HG02642 (cell line): Measurements from ENCODE around the gene PLA2G6.

Source experiments
- ATAC-seq: cut with Tn5 transposase; IDR thresholded peaks from one replicate; pipeline ENCODE4 v1.9.1; 2021; ENCODE audit warnings: mild to moderate bottlenecking; ENCODE audit not compliant: unreplicated experiment, poor library complexity

PLA2G6 gene

DNA sequence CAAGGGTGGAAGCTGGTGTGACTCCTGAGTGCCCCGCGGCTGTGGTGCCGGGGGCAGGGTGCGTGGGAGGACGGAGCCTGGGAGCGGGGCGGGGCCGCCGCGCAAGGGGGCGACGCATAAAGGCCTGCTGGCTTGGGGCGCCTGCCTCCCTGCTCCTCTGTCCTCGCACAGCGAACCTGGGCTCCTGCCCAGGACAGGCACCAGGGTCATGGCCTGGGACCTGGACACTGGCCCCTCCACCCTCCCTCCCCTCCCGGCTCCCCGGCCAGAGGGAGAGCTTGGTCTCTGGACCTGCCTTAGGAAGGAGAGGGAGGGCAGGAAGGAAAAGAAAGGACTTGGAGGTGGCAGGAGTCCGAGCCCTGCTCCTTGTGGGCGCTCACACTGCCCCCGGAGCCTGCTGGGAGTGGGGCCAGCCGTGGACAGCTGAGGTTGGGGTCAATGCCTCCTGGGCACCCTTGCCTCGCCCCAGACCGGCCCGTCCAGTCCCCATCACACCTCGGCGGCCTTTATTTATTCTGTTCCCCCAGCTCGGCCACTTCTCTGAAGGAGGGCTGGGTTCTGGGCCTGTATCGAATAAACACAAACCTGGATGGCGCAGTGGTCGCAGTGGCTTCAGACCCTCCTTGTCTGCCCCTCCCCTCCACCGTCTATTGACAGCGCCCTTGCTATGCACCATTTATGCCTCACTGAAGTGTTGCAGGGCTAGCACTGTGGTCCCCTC lies 106.4 kb downstream of the PLA2G6 start:
- no peak for ATAC-seq

DNA sequence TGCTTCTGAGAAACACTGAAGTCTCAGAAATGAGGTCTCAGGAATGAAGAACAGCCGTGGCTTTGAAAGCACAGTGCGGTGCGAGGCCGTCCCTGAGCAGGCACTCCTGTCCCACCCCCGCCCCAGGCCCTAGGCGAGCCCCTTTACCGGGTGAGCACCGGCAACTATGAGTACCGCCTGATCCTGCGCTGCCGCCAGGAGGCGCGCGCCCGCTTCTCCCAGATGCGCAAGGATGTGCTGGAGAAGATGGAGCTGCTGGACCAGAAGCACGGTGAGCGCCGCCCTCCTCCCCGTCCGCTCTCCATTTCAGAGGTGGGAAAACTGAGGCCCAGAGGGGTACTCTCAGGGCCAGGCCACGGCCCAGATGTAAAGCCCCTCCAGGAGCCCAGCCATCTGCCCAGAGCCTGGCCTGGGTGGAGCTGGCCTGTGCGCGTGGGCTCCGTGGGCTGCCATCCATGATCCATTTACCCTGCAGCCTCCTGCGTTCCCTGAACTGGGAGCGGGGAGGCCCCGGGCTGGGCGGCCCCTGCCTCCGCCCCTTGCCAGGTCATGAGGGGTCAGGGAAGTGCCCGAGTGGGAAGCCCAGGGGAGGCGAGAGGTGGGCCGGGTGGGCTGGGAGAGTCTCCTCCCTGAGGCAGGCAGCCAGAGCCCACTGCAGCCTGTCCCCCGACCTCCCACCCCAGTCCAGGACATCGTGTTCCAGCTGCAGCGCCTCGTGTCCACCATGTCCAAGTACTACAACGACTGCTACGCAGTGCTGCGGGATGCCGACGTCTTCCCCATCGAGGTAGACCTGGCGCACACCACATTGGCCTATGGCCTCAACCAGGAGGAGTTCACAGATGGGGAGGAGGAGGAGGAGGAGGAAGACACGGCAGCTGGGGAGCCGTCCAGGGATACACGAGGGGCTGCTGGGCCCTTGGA lies 107.2 kb downstream of the PLA2G6 start:
- no peak for ATAC-seq

DNA sequence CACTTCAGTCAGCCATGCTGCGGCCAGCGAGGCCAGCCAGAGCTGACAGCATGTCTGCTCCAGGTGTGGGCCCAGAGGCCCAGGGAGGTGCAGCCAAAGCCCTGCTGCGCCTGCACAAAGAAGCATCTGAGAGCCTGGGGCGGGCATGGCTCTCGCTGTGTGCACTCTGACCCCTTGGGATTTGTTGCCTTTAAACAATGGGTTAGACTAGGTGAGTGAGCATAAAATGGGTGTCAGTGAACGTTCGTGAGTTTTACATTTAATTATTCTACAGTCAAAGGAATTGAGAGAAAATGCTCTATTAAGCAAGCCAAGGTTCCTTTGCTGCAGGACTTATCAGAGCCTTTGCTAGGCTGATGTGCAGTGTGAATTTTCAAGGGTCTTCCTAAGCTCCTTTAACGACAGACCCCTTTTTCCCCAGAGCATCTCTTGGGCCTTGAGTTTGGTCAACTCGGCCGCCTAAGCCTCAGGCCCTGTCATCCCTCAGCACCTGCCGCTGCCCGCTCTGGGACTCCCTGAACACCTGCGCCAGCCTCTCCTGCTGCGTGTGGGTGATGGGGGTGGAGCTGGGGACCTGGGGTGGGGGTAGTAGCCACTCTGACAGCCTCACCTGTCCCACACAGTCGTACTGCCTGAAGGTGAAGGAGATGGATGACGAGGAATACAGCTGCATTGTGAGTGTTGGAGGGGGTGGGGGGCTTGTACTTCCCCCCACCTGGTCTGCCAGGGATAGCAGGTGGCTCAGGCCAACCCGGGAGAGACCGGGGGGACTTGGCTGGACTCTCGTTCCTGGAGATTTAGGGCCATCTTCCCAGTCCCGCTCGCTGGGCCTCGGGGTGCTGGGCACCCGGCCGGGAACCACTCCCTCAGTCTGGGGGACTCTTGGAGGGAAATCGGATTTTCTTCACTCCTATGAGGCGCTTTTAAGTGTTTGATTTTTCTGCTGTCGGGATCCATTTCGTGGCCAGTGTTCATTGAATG lies 108.2 kb downstream of the PLA2G6 start:
- no peak for ATAC-seq

DNA sequence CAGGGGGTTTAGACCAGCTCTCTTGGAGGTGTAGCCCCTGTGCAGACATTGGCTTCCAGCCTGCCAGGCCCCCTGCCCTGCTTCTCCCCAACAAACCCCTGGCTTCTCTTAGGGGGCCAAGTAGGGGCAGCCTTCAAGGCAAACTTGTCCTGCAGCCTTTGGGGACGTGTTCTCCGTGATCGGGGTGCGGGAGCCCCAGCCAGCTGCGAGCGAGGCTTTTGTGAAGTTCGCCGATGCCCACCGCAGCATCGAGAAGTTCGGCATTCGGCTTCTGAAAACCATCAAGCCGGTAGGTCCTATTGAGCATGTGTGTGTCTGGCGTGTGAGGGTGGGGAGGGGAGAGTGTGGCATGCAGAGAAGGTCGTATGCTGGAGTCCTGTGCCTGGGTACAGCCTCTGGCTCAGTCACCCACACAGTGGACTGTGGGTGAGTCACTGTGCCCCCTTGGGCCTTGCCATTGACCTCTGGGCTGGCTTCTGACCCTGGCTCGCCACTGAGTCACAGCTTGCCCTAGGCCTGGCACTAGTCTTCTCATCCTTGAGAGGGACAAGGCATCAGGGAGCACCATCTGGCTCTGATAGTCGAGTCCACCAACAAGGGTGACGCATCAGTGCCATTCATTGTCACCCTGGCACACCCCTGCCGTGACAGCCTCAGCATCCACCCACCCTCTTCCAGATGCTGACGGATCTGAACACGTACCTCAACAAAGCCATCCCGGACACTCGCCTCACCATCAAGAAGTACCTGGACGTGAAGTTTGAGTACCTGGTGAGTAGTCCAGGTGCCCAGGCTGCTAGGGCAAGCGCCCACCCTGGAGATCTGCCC lies 109.1 kb downstream of the PLA2G6 start:
- ATAC-seq: no peak

DNA sequence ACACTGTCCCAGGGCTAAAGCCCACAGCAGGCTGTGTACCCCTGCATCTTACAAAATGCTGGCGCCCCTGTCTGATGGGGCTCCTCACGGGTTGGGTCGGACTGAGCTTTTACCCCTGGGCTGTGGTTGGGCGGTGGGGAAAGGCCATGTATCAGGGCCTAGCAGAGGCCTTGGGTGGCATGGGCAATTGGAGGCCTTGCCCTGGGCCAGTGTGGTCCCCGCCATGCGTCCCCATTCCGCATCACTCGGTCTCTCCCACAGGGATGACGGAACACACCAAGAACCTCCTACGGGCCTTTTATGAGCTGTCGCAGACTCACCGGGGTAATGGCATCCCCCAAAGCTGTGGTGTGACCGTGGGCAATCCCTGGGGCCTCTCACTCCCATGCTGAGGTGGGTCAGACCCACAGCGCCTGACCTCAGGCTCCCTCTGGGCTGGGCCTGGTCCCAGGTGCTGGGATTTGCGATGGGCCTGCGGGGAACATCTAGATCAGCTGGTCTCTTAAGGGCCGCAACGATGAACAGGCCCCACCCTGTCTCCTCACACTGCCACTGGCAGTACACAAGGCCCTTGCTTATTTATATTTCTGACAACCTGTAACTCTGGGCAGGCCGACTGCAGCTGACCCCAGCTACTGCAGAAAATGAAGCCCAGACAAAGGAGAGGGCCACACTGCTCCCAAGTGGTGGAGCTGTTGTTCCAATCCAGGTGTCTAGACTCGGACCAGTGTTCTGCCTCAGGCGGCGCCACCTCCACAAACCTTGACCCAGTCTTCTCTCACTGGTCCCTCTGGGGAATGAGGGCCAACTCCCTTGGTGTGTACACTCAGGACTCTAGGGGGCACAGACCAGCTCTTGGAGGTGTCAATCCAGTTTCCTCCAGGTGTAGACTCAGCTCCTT lies 110.0 kb downstream of the PLA2G6 start:
- no peak for ATAC-seq

DNA sequence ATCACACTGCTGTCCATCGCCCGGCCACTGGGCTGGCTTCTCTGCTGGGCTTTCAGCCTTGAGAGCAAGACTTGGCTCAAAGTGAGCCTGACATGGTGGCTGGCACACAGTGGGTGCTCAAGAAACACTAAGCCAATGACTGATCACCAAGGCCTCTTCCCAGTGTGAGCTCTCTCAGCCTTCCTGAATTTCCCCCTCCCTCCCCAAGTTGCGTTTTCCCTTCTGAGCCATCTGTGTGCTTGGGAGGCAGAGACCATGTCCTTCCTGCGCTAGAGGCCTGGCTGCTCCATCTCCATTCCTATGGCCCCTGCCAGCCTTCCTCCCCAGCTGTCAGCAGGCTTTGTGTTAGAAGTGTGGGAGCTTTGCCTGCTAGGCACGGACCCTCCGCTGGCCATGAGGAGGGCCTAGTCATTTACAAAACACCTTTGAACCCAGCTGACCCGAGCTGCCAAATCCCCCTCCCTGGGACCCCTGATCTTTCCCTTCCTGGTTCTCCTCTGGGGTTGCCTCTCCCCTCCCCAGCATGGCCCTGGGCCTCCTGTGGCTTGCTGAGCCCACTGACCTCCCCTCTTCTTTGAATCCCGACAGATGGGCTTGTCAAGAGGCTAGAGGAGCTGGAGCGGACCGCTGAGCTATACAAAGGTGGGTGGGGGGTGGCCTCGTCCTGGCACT lies 111.2 kb downstream of the PLA2G6 start:
- no peak for ATAC-seq

DNA sequence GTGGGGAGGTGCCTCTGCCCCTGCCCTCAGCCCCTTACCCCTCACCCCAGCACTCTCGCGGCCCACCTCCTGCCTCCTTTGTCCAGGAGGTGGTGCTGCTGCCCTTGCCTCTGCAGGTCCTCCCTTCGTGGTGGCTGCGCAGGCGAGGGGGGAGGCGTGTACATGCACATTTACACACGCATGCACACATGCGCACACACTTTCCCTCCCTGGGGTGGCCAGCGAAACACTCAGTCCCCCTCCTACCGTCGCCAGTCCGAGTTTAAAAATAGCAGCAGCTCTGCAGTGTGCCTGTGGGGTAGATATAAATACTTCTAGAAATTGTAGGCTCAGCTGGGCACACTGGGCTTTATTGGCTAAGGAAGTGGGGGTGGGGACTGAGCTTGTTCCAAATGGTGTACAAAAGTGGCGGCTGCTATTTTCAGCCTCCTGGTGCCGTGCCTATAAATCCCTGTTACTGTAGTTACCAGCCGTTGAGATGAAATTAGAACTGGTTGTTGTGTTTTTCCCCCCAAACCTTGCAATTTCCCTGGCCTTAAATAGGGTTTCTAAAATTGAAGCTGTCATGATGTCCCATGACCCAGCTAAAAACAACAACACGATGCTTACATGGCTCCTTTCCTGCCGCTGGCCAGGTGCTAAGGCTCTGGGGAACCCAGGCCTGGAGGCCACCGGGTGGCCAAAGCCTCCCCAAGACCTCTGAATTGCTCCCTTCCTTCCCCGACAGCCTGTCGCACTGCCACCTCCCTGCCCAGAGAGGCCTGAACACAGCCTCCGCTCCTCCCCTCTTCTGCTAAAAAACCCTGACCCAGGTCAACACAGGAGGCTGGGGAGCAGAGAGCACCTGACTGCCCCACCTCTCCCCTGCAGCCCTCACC lies 112.0 kb downstream of the PLA2G6 start:
- no peak for ATAC-seq

DNA sequence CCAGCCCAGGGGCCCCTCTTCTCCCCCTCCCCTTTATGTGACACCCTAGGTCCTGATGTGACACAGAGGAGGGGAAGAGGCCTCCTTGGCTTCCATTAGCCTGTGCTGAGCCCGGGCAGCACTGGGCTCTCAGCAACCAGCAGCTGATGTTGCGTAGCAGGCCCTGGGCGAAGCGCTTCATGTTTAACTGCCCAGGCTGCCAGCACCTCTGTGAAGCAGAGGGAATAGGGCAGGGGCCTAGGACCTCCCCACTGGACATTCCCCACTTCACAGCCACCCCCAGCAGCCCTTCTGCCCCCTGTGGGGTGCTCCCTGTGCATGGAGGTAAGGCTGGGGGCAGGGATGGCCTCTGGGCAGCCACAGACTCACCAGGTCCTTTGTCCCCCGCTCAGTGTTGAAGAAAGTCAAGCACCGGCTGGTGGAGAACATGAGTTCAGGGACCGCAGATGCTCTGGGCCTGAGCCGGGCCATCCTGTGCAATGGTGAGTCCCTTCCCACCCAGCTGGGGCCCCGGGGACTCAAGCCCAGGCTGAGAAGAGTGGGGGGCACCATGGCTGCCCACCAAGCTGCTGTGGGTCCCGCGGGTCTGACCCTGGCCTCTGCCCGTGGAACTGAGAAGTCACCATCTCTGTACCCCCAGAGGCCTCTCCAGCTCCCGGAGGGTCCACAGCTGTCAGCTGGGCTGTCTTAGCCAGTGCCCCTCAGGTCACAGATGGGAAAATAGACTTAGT lies 112.8 kb downstream of the PLA2G6 start:
- no peak for ATAC-seq

DNA sequence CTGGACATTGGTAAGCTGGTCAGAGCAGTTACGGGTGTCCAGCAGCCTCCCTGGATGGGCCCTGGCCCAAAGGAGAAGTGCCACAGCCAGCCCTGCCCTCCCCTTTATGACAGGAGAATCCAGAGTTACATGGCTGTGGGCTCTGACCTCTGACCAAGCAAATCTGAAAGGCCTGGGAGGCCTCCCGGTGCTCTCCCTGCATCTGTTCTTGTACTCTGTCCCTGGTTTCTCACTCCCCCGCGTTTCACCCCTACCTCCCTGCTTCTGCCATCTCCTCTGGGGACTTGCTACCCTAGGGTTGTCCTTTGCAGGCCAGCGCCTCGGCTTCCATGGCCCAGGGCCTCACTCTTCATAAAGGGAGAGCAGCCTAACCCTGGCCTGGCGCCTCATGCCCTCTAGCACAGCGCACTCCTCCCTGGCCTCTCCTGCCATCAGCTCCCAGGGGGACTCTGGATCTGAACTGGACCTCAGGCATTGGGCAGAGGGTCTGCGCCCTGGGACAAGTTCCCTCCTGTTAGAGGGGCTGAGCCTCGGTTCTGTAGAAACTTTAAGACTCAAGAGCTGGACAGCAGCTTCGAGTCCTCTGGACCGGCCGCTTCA lies 113.8 kb downstream of the PLA2G6 start:
- no peak for ATAC-seq

DNA sequence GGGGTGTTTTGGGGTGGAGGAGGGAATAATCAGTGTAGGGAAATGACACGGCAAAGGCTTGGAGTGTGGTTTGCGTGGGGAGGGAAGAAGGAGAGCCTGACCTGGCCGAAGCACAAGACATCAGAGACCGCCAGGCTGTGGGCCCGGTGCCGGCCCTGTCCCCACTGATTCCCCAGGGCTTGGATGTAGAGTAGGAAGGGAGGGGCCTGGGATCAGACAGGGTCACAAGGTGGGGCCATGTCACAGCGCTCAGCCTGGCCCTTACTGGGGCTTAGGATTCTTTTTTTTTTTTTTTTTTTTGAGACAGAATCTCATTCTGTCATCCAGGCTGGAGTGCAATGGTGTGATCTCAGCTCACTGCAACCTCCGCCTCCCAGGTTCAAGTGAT lies 114.6 kb downstream of the PLA2G6 start:
- no peak for ATAC-seq

DNA sequence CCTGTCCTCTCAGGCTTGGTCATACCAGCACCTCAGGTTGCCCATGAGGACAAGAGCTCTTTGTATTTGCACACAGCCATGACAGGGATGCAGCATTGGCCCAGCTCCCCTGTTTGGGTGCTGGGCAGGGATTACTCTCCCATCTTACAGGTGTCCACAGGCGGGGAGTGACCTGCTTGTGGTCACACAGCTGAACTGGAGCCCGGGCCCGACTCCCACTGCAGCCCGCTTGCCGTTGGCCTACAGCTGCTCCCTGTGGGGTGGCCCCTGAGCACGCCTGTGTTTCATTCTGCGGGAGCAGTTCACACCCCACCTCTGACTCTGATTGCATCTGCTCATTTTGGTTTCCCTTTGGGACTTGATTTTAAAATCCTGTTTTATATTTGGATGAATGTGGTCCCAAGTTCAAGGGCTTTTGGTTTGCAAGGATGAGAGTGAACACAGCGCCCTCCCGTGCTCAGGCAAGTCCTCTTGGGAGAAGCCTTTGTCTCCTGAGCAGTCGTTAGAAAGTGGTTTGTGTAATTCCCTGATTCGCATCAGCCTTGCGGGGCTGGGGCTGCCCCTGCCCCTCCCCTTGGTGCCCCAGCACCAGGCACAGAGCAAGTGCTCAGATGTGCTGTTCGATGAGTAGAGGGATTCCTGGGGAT lies 115.1 kb downstream of the PLA2G6 start:
- no peak for ATAC-seq

DNA sequence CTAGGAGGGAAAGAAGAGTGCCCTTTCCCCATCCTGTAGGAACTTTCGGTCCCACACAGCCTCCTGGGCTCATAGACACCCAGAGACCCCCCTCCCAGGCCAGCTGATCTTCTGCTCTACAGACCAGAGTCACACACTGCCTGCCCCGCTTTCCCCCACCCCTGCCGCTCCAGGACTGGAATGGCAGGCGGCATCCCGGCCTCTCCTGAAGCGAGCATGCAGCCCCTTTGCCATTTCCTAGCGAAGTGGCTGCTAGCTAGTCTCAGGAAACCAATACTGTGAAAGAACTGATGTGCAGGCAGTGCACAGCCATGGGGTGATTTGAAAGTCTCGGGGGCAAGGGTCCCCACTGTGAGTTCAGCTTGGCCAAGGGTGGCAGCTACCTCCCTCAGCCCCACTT lies 116.1 kb downstream of the PLA2G6 start:
- ATAC-seq: no peak

DNA sequence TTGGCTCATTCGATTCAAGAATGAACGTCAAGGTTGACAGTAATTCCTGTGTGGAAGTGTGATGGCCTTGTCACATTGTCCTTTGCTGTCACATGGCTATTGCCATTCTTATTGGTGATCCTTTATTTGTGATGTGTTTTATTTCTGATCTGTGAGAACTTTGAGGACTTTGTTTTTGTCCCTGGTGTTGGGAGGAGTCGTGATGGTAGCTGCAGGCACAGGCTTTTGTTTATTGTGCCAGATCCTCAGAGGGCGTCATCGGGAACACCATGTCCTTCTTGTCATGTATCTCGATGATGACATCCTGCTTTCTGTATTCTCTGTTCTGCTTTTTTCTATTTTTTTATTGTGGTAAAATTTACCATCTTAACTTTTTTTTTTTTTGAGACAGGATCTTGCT lies 118.8 kb downstream of the PLA2G6 start:
- ATAC-seq: no peak
